NCI-H526 treated with DMSO at 0.1 percent for 48 hours (cell line): ENCODE measurements around the gene CNN3.

Experiments used
- DNase-seq: peaks from one replicate; lab custom pipeline; 2025; lab: John Stamatoyannopoulos, UW

Gene CNN3

DNA sequence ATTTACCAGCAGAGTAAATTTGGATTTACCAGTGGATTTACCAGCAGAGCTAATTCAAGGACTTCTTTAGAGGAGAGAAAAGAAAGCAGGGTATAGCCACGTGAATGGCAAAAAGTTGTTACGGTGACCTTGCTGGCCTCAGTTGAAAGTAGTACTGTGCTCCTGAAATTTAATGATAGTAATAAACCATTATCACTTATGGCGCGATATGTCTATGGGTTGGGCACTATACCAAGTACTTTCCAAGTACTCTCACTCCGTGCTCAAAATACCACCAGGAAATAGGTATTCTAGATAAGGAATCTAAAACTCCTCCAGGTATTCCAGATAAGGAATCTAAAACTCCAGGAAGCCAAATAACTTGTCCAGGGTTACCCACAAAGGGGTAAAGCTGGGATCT, 70.9 kb downstream of the CNN3 start:
- DNase-seq = no peak

DNA sequence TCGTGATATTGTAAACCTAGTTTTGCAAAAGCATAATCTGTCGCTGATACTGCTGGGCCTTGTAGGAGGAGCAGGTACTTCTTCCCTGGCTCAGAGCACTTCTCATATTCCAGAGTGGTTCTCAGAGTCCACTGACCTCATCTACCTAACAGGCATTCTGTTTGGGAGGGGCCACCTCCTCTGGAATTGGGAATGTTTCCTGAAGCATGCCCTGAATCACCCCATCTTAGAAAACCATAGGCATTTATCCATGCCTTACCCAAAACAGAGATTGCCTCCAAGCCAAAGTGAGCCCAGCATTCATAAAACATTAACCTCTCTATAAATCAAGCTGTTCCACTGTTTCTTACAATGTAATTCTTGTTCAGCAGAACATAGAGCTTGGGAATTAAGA, 71.6 kb downstream of the CNN3 start:
- no peak for DNase-seq

DNA sequence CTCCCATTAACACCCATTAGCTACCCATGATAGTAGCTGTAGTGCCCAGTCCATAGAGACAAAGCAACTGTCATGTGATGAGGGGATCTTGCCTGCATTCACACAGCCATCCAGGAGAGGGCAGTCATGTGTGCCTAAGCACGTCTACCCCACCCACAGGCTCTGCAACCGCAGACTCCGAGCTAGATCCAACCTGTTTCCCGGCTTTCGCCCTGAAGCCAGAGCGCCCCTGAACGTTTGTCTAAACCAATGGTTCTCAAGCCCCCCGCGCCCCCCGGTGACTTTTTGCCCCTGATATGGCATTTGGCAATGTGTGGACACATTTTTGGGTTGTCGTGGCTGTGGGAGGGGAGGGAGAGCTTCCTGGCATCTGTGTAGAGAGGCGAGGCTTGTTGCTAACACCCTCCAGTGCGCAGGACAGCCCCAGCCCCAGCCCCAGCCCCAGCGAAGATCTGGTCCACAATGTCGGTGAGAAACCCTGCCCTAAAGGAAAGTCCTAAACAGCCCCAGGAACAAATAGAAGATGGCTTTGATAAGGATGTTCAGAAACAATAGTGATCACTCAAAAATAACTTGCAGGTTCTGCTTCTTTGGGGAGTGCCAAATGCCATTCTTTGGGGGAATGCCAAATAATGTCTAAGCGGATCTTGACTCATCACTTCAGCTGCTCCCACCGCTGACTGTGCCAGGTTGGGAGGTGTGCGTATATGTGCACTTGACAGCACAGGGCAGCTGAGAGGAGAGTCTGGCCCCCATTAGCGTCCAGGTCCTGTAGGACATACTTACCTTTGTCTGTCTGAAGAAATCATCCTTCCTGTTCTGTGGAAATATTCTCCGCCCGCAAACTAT, 72.2 kb downstream of the CNN3 start:
- peak; percentile 77 for DNase-seq

DNA sequence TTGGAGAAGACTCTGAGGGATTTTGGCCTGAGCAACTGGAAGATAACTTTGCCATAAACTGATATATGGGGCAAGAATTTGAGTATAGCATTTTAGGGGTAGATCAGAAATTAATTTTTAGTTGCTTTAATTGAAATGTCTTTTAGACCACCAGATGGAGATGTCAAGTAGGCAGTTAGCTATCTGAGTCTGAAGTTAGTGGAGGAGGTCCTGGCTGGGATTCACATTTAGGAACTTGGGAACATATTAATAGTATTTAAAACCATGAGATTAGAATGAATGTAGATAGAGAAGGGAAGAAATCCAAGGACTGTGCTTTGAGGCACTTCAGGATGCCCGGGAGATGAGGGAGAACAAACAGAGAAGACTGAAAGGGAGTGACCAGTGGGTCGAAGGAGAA, 74.1 kb downstream of the CNN3 start:
- no peak for DNase-seq

DNA sequence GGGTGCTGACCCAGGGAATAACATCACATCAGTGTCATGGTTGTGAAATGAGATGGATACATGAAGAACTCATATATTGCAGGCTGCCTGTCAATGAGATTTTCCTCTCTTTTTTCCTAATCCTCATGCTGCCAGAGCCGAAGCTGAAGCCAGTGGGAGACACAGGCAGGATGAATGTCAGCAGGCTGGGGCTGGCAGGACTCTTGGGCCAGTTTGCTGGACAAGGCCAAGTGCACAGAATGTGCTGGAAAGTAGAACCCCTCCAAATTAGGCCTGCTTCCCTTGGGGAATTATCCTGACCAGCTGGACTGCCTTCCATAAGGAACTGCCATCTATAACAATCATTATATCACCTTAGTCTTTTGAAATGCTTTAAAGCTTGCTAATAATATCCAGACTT, 75.3 kb downstream of the CNN3 start:
- DNase-seq = no peak
